Upper lobe of left lung (tissue), 6 donors: ENCODE results near the gene PPEF2. TPM values are rescaled to one million over a fixed set of nuclear protein-coding genes. Genes with fewer than 3 reads are reported as not detected.
"Not testable (repeated sequence)": the region's sequence is repeated elsewhere in the genome, so short reads cannot be mapped to it uniquely, and the experiment has no call there.

ENCODE experiments used
- ATAC-seq, 2 donors: fragments of 200-7000 bp; cut with Tn5 transposase; one replicate each; pipeline ENCODE4 v1.9.1; 2022; ENCODE audit warnings: mild to moderate bottlenecking in 2 of 2, moderate library complexity in 2 of 2; ENCODE audit not compliant: low FRiP score in 2 of 2
- DNase-seq, 2 donors: peaks; one replicate each; pipeline ENCODE4 v3.0.0-alpha.2; 2019 to 2020
- H3K27ac ChIP-seq, 4 donors: fragments of 200-600 bp; sonication (generic); one replicate each; pipeline ENCODE4 v1.5.1; 2016 to 2019
- H3K27me3 ChIP-seq, 4 donors: fragments of 200-600 bp; sonication (generic); one replicate each; pipeline ENCODE4 v1.5.1; 2017 to 2019
- H3K36me3 ChIP-seq, 4 donors: fragments of 200-600 bp; sonication (generic); one replicate each; pipeline ENCODE4 v1.5.1; 2016 to 2019
- H3K4me1 ChIP-seq, 4 donors: fragments of 200-600 bp; sonication (generic); one replicate each; pipeline ENCODE4 v1.5.1; 2018 to 2019
- H3K4me3 ChIP-seq, 4 donors: fragments of 200-600 bp; sonication (generic); one replicate each; pipeline ENCODE4 v1.5.1; 2017 to 2019; ENCODE audit warnings: mild to moderate bottlenecking in 2 of 4, moderate library complexity in 1 of 4
- H3K9me3 ChIP-seq, 4 donors: fragments of 200-600 bp; sonication (generic); one replicate each; pipeline ENCODE4 v1.5.1; 2018 to 2019
- EP300 ChIP-seq, 4 donors: sonication (generic); formaldehyde crosslinking; IDR thresholded peaks; one replicate each; pipeline ENCODE4 v1.5.1; 2017; ENCODE audit warnings: antibody characterized with exemption in 4 of 4, control low read depth in 2 of 4
- POLR2A ChIP-seq, 4 donors: fragments of 450-650 bp; IDR thresholded peaks; one replicate each; pipeline ENCODE4 v1.5.1; 2016 to 2017; ENCODE audit warnings: antibody characterized with exemption in 4 of 4, mild to moderate bottlenecking in 2 of 4
- POLR2AphosphoS5 ChIP-seq, 2 donors: sonication (generic); formaldehyde crosslinking; IDR thresholded peaks; one replicate each; pipeline ENCODE4 v1.5.1; 2017; ENCODE audit warnings: antibody characterized with exemption in 2 of 2
- WGBS, 2 donors: methylation state at CpG; one replicate each; pipeline ENCODE4 v1.1.5; 2017 to 2018; 5-methylcytosine and 5-hydroxymethylcytosine counted together
- total RNA-seq, 6 donors: library from RNA; depleted of rRNA in 4 of 6; stranded (reverse); fragments of >200 nt in 4 of 6; gene quantifications; one replicate each; pipeline versions ENCODE4 v1.1.0 to v1.2.1, GENCODE V29; 2016 to 2021
- TF ChIP-seq, protein P1 (sequence below), 6 experiments: fragments of 450-650 bp in 4 of 6; fragments of 200-600 bp in 2 of 6; sonication (generic) in 2 of 6; IDR thresholded peaks; one replicate each; pipeline ENCODE4 v1.5.1; 2016 to 2019; ENCODE audit warnings: antibody characterized with exemption in 6 of 6
- donor health status: DM: no; HTN: no; CAD: no; lungs with moderate emphysema.
- donor health status: DM: no; HTN: yes; CAD: no; lungs with severe emphysema.

Gene PPEF2
- total RNA-seq, 6 donors from 2014 or later = not detected

DNA sequence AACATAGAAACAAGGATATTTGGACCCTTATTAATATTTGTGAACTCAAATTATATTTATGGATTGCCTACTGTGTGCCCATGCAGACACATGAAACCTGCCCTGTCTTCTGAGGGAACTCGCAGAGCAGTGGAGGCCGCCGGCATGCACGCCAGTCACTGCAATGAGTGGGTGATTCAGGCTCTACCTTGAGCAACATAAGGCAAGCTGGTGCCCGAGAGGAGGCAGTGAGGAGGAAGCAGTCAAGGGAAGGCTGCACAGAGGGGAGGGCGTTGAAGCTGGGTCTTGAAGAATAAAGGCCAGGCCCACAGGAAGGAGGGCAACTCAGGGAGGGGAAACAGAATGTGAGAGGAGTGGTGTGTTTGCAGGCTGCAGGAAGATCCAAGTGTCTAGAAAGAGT, 52.8 kb downstream of the PPEF2 start:
- DNase-seq (peak in 1 of 2 donors; percentile 30), ATAC-seq (no peak)
- 60 to 69% methylated on average over 6 of the region's 6 CpGs for WGBS, 2 donors
- H3K36me3 ChIP-seq = no peaks in the 10 kb centered on the region
- no peaks in the 10 kb centered on the region for H3K27me3 ChIP-seq
- H3K4me1 ChIP-seq = peaks cover 0 to 8% (median 7%) of the 10 kb centered on the region in 4 donors
- H3K4me3 ChIP-seq = no peak overlapping the region
- no peak overlapping the region for H3K27ac ChIP-seq
- H3K9me3 ChIP-seq = no peaks in the 10 kb centered on the region
- TF ChIP-seq, protein P1, sequence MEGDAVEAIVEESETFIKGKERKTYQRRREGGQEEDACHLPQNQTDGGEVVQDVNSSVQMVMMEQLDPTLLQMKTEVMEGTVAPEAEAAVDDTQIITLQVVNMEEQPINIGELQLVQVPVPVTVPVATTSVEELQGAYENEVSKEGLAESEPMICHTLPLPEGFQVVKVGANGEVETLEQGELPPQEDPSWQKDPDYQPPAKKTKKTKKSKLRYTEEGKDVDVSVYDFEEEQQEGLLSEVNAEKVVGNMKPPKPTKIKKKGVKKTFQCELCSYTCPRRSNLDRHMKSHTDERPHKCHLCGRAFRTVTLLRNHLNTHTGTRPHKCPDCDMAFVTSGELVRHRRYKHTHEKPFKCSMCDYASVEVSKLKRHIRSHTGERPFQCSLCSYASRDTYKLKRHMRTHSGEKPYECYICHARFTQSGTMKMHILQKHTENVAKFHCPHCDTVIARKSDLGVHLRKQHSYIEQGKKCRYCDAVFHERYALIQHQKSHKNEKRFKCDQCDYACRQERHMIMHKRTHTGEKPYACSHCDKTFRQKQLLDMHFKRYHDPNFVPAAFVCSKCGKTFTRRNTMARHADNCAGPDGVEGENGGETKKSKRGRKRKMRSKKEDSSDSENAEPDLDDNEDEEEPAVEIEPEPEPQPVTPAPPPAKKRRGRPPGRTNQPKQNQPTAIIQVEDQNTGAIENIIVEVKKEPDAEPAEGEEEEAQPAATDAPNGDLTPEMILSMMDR (IDR thresholded peaks at IDR 0.05) = no peak
- TF ChIP-seq EP300 (IDR thresholded peaks at IDR 0.05) (no peak), POLR2A (IDR thresholded peaks at IDR 0.05) (no peak), POLR2AphosphoS5 (IDR thresholded peaks at IDR 0.05) (no peak)

DNA sequence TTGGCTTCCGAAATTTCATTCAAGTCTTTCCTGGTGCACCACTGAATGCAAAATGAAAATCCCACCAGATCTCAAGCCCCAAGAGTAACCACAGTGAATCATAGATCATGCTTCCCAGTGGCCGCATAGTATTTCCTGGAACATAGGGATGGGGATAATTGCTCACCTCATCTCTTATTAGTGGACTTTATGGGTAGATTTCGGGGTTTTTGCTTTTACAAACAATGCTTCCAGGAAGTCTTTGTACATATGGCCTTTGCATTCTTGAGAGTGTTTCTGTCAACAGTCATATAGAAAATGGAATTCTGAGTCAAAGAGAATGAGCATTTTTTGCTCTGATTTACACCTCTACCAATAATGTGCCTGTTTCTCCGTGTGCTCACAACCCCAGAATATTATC, 53.4 kb downstream of the PPEF2 start:
- no peaks in the 10 kb centered on the region for H3K9me3 ChIP-seq
- peaks cover 0 to 12% (median 7%) of the 10 kb centered on the region in 4 donors for H3K4me1 ChIP-seq
- H3K36me3 ChIP-seq = no peaks in the 10 kb centered on the region
- H3K27ac ChIP-seq = no peak overlapping the region
- H3K27me3 ChIP-seq = no peaks in the 10 kb centered on the region
- ATAC-seq (no peak), DNase-seq (no peak)
- WGBS, 2 donors = 76 to 81% methylated on average over 4 of the region's 4 CpGs
- TF ChIP-seq POLR2A (IDR thresholded peaks at IDR 0.05) = no peak
- no peak for TF ChIP-seq POLR2AphosphoS5 (IDR thresholded peaks at IDR 0.05)
- TF ChIP-seq, protein P1 (IDR thresholded peaks at IDR 0.05) = no peak
- TF ChIP-seq EP300 (IDR thresholded peaks at IDR 0.05) = no peak
- H3K4me3 ChIP-seq = no peak overlapping the region

DNA sequence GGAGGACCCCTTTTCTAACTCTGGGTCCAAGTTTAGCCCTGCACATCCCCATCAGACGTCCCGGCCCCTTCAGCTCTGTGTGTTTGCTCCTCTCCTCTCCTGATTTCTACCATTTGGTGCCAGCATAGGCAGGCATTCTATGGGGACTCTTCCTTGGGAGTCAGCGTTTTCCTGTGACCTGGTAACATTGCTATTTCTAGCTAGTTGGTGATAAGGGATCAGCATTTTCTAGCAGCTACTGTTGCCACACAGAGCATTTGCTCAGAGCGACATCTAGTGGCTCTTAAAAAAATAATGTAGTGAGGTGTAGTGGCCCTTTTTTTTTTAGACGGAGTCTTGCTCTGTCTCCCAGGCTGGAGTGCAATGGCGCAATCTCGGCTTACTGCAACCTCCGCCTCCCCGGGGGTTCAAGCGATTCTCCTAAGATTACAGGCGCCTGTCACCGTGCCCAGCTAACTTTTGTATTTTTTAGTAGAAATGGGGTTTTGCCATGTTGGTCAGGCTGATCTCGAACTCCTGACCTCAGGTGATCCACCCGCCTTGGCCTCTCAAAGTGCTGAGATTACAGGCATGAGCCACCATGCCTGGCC, 54.0 kb downstream of the PPEF2 start:
- H3K27ac ChIP-seq, H3K27me3 ChIP-seq, H3K9me3 ChIP-seq, H3K36me3 ChIP-seq, H3K4me3 ChIP-seq: not testable (repeated sequence)
- 19 to 26% methylated on average over 14 of the region's 14 CpGs for WGBS, 2 donors
- peaks cover 0 to 16% (median 7%) of the 10 kb centered on the region in 4 donors for H3K4me1 ChIP-seq
- peak; percentile 90 to 92 for ATAC-seq
- DNase-seq = peak in 1 of 2 donors; percentile 56
- TF ChIP-seq, protein P1 (IDR thresholded peaks at IDR 0.05) = peak in 5 of 6 experiments; percentile 39 to 56 (median 49)

DNA sequence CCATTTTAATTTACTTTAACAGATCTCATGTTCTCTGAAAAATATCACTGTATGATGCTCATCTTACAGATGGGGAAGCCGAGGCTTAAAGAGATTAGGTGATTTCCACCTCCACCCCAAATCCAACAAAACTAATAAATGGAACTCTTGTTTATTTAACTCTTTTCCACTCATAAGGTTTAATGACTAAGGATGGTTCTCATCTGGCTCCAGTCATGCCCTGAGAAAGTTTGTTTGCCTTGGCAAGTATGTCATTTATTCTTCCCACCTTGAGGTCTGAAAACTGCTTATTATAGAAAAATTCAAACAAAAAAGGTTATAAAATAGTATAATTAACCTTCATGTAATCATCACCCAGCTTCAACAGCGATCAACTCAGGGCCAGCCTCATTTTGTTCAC, 56.3 kb downstream of the PPEF2 start:
- TF ChIP-seq EP300 (IDR thresholded peaks at IDR 0.05) (no peak), POLR2A (IDR thresholded peaks at IDR 0.05) (no peak), POLR2AphosphoS5 (IDR thresholded peaks at IDR 0.05) (no peak)
- TF ChIP-seq, protein P1 (IDR thresholded peaks at IDR 0.05) = no peak
- no peaks in the 10 kb centered on the region for H3K36me3 ChIP-seq
- DNase-seq (no peak), ATAC-seq (no peak)
- H3K9me3 ChIP-seq = no peaks in the 10 kb centered on the region
- peaks cover 0 to 16% (median 7%) of the 10 kb centered on the region in 4 donors for H3K4me1 ChIP-seq
- WGBS, 2 donors = 81 to 90% methylated on average over 2 of the region's 2 CpGs
- H3K27me3 ChIP-seq = no peaks in the 10 kb centered on the region
- no peak overlapping the region for H3K4me3 ChIP-seq
- H3K27ac ChIP-seq = no peak overlapping the region

DNA sequence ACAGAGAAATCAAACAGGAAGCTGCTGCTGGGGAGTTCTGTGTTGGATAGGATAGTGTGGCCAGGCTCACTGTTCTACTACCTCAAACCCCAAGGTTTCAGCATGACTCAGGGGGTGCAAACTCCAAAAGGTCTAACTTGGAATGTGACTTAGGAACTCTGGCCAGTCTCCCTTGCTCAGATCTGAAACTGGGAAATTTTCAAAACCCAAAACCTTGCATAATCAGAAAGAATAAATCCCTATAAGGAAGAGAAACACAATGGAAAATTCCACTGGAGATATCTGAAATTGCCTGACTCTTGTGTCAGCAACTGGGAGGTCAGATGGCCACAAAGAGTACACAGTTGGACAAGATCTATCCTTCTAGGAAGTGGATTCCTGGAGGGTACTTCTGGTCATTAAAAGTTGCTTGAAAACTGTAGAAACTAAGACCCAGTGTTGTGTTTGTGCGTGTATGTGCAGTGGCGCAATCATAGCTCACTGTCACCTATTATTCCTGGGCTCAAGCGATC, 58.0 kb downstream of the PPEF2 start:
- Histone ChIP-seq H3K9me3 (no peaks in the 10 kb centered on the region), H3K4me1 (peaks cover 0 to 16% (median 7%) of the 10 kb centered on the region in 4 donors), H3K27ac (peak overlapping the region in 3 of 4 donors; percentile 27 to 36 (median 33)), H3K36me3 (no peaks in the 10 kb centered on the region), H3K4me3 (no peak overlapping the region), H3K27me3 (no peaks in the 10 kb centered on the region)
- DNase-seq = no peak
- peak; percentile 61 to 66 for ATAC-seq
- TF ChIP-seq, protein P1 (IDR thresholded peaks at IDR 0.05) = no peak
- TF ChIP-seq EP300 (IDR thresholded peaks at IDR 0.05) (no peak), POLR2A (IDR thresholded peaks at IDR 0.05) (no peak), POLR2AphosphoS5 (IDR thresholded peaks at IDR 0.05) (no peak)
- WGBS, 2 donors = 80 to 91% methylated on average over 1 to 3 of the region's 3 CpGs
